ENCODE measurements around the gene RGS2. TPM values are rescaled to one million over a fixed set of nuclear protein-coding genes. Genes with fewer than 3 reads are reported as not detected.

The RGS2 gene
- total RNA-seq, 1 experiment from 2014 or later = 4.5 TPM

- Histone ChIP-seq H3K9me3 (ENCODE audit: control insufficient read depth, insufficient read depth, low read depth, low read length) (no peaks in the 10 kb centered on the region), H3K4me3 (ENCODE audit: low read depth in 2 of 2, low read length in 2 of 2) (no peak overlapping the region), H3K4me1 (ENCODE audit: control insufficient read depth, insufficient read depth, low read length) (no peaks in the 10 kb centered on the region), H3K27ac (ENCODE audit: low read length) (no peak overlapping the region), H3K36me3 (ENCODE audit: control insufficient read depth, insufficient read depth, low read length) (no peaks in the 10 kb centered on the region), H3K27me3 (ENCODE audit: control insufficient read depth, insufficient read depth, low read length) (no peaks in the 10 kb centered on the region)
- POLR2A ChIA-PET = no interaction called here
- TF ChIP-seq TCF7L2 (IDR thresholded peaks at IDR 0.05; ENCODE audit: low read depth, low read length) = no peak
- TF ChIP-seq REST (IDR thresholded peaks at IDR 0.05; ENCODE audit: insufficient read depth in 1 of 2, low read depth in 2 of 2, low read length in 1 of 2) = no peak
- TF ChIP-seq SIN3A (IDR thresholded peaks at IDR 0.05; ENCODE audit: borderline replicate concordance, insufficient read depth, low read depth, low read length) = no peak
- TF ChIP-seq, protein P1, sequence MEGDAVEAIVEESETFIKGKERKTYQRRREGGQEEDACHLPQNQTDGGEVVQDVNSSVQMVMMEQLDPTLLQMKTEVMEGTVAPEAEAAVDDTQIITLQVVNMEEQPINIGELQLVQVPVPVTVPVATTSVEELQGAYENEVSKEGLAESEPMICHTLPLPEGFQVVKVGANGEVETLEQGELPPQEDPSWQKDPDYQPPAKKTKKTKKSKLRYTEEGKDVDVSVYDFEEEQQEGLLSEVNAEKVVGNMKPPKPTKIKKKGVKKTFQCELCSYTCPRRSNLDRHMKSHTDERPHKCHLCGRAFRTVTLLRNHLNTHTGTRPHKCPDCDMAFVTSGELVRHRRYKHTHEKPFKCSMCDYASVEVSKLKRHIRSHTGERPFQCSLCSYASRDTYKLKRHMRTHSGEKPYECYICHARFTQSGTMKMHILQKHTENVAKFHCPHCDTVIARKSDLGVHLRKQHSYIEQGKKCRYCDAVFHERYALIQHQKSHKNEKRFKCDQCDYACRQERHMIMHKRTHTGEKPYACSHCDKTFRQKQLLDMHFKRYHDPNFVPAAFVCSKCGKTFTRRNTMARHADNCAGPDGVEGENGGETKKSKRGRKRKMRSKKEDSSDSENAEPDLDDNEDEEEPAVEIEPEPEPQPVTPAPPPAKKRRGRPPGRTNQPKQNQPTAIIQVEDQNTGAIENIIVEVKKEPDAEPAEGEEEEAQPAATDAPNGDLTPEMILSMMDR (IDR thresholded peaks at IDR 0.05) = no peak
- no peak for TF ChIP-seq POLR2AphosphoS5 (IDR thresholded peaks at IDR 0.05; ENCODE audit: low read depth, low read length)
- intact Hi-C loops (cut with micrococcal nuclease; ENCODE audit: unreplicated experiment) (no loop called here), in situ Hi-C loops (cut with HindIII; ENCODE audit: low pct_unique_long_range_greater_than_20kb, low sequenced_read_pairs) (no loop called here)
- ATAC-seq (no peak), DNase-seq (ENCODE audit: low read depth, low spot score) (no peak)
- no TSS peak for BruUV-seq (replicated peaks)
- CTCF ChIA-PET = no interaction called here
Observed at GRCh38 chr1:192792628-192793027, 16.2 kb upstream of the RGS2 start.

DNA sequence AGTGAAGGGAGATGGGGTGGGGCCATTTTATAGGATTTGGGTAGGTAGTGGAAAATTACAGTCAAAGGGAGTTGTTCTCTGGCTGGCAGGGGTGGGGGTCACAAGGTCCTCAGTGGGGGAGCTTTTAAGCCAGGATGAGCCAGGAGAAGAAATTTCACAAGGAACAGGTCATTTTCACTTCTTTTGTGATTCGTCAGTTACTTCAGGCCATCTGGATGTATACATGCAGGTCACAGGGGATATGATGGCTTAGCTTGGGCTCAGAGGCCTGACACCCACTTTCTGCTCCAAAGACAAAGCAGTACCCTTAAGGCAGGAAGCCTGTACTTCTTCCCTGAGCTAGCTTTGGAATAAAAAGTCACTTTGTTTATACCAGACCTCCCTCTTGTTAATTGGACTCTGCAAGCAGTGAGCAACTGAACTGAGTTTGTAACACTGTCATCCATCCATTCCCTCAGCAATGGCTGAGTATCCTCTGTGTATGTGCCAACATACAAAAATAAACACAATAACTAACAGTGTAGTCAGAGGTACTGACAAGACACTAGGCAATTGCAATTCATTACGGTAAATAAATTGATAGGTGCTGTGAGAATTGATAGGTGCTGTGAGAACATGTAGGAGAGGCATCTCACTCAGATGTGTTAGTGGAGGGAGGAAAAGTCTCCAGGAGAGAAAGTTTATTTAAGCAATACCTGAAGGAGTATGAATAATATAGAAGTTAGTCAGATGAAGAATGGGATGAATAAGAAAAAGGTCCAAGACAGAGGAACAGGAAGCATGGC, 14.7 kb upstream of the RGS2 start:
- in situ Hi-C loops (cut with HindIII; ENCODE audit: low pct_unique_long_range_greater_than_20kb, low sequenced_read_pairs) (no loop called here), intact Hi-C loops (cut with micrococcal nuclease; ENCODE audit: unreplicated experiment) (no loop called here)
- ATAC-seq = no peak
- ChIA-PET POLR2A (no interaction called here), CTCF (no interaction called here)
- TF ChIP-seq POLR2AphosphoS5 (IDR thresholded peaks at IDR 0.05; ENCODE audit: low read depth, low read length) (no peak), TCF7L2 (IDR thresholded peaks at IDR 0.05; ENCODE audit: low read depth, low read length) (no peak), REST (IDR thresholded peaks at IDR 0.05; ENCODE audit: insufficient read depth in 1 of 2, low read depth in 2 of 2, low read length in 1 of 2) (no peak), SIN3A (IDR thresholded peaks at IDR 0.05; ENCODE audit: borderline replicate concordance, insufficient read depth, low read depth, low read length) (no peak)
- TF ChIP-seq, protein P1 (IDR thresholded peaks at IDR 0.05) = no peak
- H3K27ac ChIP-seq (ENCODE audit: low read length) = no peak overlapping the region
- no peaks in the 10 kb centered on the region for H3K4me1 ChIP-seq (ENCODE audit: control insufficient read depth, insufficient read depth, low read length)
- BruUV-seq (replicated peaks) = no TSS peak
- H3K4me3 ChIP-seq (ENCODE audit: low read depth in 2 of 2, low read length in 2 of 2) = no peak overlapping the region
- no peaks in the 10 kb centered on the region for H3K36me3 ChIP-seq (ENCODE audit: control insufficient read depth, insufficient read depth, low read length)
- no peaks in the 10 kb centered on the region for H3K27me3 ChIP-seq (ENCODE audit: control insufficient read depth, insufficient read depth, low read length)
- no peak for DNase-seq (ENCODE audit: low read depth, low spot score)
- H3K9me3 ChIP-seq (ENCODE audit: control insufficient read depth, insufficient read depth, low read depth, low read length) = no peaks in the 10 kb centered on the region
